Prostate gland (tissue), 2 donors: ENCODE data around the gene ALKBH2.

Experiments
- POLR2A ChIP-seq: fragments of 450-650 bp; IDR thresholded peaks from one replicate; pipeline ENCODE4 v1.6.1; 2016; ENCODE audit warnings: antibody characterized with exemption, mild to moderate bottlenecking
- TF ChIP-seq, protein P1 (sequence below), 4 experiments: fragments of 200-600 bp in 2 of 4; fragments of 450-650 bp in 2 of 4; sonication (generic) in 2 of 4; IDR thresholded peaks; 1 replicate in 3 of 4; 2 replicates in 1 of 4; pipeline ENCODE4 v1.5.1; 2016 to 2019; ENCODE audit warnings: antibody characterized with exemption in 4 of 4, mild to moderate bottlenecking in 2 of 4, moderate library complexity in 2 of 4

DNA sequence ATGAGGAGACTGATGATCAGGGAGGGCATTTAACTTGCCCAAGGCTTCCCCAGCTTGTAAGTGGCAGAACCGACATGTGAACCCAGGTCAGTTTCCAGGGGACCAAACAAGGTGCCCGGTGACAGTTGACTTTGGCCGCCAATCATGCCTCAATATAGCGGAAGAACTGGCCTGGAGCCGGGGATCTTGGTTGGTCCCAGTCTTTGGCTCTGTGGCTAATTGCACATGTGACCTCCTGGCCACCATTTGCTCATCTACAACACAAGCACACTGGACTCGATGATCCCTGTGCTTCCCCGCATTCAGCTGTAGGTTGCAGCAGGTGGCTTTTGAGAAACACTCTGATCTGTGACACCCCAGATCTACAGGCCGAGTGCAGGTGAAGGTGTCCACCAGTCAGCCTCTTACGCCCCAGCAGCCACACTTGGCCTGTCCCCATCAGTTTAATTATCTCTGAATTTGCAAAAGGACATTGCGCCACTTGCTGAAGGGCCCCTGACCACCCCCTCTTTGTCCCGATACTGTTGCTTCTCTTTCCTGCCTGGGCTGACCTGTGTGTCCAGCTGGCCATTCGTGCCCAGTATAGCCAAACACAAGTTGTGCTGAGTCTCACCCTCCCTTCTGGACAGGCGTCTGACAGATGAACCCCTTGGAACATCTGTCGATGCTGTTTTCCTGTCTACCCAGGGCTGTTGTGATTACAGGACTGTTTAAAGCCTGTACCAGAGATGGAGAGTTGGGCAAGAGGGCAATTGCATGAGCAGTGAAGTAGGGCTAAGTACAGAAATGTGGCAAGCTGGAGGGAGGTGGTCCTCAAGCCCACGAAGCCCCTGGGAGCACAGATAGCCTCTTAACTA, 37.3 kb upstream of the ALKBH2 start:
- TF ChIP-seq, protein P1, sequence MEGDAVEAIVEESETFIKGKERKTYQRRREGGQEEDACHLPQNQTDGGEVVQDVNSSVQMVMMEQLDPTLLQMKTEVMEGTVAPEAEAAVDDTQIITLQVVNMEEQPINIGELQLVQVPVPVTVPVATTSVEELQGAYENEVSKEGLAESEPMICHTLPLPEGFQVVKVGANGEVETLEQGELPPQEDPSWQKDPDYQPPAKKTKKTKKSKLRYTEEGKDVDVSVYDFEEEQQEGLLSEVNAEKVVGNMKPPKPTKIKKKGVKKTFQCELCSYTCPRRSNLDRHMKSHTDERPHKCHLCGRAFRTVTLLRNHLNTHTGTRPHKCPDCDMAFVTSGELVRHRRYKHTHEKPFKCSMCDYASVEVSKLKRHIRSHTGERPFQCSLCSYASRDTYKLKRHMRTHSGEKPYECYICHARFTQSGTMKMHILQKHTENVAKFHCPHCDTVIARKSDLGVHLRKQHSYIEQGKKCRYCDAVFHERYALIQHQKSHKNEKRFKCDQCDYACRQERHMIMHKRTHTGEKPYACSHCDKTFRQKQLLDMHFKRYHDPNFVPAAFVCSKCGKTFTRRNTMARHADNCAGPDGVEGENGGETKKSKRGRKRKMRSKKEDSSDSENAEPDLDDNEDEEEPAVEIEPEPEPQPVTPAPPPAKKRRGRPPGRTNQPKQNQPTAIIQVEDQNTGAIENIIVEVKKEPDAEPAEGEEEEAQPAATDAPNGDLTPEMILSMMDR (IDR thresholded peaks at IDR 0.05): no peak
- TF ChIP-seq POLR2A: no peak
